Putamen (tissue), 1 donor: ENCODE data around the gene CRYBB1.

ENCODE experiments used
- DNase-seq: peaks from one replicate; pipeline ENCODE4 v3.0.0-alpha.2; 2016; ENCODE audit warnings: low spot score

Gene CRYBB1

GRCh38 chr22:26606611-26607010 lies 11.2 kb downstream of the CRYBB1 start:
- no peak for DNase-seq

- no peak for DNase-seq
Measured at GRCh38 chr22:26604368-26604767, 13.5 kb downstream of the CRYBB1 start.

GRCh38 chr22:26602127-26602526 lies 15.7 kb downstream of the CRYBB1 start:
- no peak for DNase-seq

DNA sequence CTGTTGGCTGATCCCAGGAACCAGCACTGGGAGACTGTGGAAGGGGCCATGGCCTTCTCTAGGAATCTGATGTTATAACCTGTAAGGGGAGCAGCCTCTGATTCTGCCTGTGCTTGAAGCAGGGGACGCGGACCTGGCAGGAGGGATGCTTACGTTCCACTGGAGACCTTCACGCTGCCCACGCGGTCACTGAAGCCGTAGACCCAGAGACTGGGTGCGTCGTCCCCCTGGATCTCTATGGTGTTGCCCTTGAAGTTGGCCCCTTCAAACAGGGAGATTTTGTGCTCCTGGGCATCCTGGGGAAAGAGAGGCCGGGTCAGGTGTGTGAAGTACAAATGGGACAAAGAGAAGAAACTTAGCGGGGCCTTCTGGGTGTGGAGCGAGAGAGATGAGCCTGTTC lies 16.1 kb downstream of the CRYBB1 start:
- no peak for DNase-seq

GRCh38 chr22:26599505-26599904 lies 18.3 kb downstream of the CRYBB1 start:
- no peak for DNase-seq

GRCh38 chr22:26597480-26597879 lies 20.3 kb downstream of the CRYBB1 start:
- DNase-seq, result no peak

DNA sequence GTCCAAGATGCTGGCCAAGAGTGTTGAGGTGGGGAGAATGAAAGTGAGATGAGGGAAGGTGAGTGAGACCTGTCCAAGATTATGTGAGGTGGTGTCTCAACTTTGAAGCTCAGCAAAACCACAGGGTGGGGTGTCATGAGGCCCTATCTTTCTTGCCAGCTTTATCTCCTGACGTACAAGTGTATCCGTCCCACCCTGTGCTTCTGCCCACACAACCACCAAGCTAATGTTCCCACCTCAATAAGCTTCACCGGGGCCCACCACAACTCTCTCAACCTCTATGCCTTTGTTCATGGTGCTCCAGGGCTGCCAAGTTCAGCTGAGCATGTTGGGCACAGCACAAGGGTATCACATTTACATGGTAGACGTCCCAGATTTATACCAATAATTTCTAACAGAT lies 20.8 kb downstream of the CRYBB1 start:
- DNase-seq, result no peak

DNA sequence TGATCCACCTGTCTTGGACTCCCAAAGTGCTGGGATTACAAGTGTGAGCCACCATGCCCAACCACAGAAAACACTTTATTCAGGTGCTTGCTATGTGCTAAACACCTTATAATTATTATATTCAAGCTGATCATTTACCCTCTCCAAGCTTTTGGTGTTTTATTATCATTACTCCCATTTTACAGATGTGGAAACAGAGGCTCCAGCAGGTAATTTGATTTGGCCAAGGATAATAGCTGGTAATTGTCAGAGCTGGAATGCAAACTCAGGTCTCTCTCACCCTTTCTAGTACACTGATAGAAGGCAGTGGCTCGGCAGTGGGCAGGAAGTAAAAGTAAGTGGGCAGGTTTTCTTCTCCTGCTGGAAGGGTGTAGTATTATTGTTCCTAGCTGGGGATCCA lies 24.1 kb downstream of the CRYBB1 start:
- no peak for DNase-seq

GRCh38 chr22:26592421-26592891 lies 25.4 kb downstream of the CRYBB1 start:
- DNase-seq, result no peak

DNA sequence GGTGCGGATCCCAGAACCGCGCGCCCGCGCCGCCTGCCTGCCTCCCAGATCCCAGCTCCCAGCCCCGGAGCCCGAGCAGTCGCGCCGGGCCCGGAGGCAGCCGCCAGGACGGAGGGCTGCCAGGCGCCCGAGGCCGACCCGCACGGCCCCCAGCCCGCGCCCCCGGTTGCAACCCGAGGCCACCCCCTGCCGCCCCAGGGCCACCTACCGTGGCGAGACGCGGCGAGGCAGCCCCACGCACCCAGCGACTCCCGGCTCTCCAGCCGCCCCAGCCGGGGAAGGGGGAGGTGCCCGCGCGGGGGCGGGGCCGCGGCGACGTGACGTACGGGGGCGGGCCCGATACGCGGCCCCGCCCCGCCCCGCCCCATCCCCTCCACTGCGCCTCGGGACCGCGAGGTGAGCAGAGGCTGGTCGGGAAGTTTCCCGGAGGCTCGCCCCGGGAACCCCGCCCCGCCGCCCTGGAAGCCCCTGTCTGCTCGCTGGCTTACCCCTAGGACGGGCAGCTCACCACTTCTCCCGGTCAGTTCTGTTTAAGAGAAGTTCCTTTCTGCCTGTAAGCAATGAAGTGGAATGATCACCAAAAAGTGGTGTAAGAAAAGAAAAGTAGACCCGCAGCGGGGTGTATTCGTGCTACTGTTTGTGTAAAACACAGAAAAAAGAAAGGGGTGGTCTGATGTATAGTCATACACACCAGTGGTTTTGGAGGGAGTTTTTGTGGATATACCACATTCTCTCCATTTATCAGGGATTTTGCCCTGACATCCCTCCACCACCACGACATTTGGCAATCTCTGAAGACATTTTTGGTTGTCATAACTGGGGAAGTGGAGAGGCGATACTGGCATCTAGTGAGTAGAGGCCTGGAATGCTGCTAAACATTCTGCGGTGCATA lies 27.7 kb downstream of the CRYBB1 start, which contains the start of gene TPST2:
TPST2 (minus strand) TSS at position 288 of the 892 bp plus-strand sequence. CDS start 48,502 bp downstream, outside the sequence.
- peak; percentile 74 for DNase-seq

DNA sequence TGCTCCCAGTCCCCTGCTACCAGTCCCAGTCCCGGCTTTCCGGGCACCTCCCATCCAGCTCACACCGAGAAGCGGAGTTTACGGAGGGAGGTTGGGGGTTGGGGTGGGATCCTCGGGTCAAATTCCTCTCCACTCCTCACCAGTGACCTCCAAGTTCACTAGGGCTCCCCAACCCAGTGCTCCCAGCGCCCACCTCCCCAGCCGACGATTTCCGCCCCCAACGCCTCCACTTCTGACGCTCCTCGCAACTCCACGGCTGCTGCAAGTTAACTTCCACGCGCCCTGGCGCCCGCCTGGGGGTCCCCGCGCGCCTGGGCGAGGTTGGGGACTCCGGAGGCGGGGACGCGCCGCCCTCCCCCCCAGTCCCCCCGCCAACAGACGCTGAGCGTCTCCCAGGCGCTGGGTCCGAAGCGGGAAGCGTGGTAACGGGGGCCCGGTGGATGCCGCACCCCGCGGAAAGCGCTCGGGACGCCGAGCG lies 28.4 kb downstream of the CRYBB1 start:
- DNase-seq, result no peak

DNA sequence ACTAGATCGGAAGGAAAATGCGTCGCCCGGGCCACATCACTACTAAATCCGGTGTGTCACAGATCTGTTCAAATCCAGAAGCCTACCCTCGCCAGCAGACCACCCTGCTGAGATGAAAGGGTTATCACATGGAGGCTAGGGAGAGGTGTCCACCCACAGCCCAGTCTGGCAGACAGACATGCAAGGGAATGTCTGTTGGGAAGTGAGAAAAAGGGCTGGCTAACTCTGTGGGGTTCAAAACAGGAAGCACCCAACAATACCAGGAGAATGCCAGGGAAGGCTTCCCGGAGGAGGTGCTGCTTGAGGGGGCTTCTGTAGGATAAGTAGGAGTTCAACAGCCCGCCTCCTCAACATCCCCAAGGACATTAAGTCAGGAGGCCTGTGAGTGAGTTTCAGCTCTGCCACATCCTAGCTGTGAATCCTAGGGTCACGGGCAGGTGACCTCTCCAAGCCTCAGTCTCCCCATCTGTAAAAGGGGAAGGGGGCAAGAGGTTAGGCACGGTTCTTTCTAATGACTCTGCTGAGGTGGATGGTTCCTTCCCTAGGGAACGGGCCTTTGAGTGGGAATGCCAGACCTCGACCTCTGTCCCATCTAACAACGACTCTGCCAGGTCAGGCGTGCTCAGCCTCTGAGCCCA lies 29.0 kb downstream of the CRYBB1 start:
- DNase-seq, result no peak

- no peak for DNase-seq
Measured at GRCh38 chr22:26587991-26588613, 29.7 kb downstream of the CRYBB1 start.

DNA sequence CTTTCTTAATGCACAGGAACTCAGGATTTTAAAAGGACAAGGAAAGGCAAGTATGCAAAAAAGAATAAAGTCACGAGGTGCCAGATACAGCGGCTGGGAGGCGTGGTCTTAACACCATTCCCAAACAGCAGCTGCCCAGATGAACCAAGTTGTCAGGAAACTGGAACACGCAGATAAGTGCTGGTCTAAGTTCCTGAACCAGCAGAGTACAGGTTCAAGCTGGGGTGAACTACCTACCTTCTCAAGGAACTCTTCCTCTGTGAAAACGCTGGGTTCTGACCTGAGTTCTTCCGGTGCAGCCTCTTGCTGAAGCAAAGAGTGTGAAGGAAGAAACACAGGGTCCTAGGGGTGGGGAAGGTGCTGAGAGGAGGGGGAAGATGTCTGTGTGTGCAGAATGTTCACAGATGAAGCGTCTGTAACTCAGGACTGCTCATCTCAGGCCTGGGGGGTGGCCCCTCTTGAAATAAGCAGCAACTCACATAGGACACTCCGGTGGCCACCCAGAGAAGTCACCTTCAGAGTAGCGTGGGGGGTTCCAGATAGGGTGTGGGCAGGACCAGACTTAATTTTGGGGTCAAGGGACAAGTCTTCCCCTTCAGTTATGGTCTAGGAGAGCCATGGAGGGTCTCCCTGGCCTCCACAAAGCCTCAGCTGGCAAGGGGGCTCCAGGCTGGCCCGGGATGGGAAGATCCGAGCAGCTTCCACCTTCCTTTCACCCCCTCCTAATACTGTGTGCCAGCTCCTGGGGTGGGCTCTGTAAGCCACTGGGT lies 31.1 kb downstream of the CRYBB1 start:
- no peak for DNase-seq

DNA sequence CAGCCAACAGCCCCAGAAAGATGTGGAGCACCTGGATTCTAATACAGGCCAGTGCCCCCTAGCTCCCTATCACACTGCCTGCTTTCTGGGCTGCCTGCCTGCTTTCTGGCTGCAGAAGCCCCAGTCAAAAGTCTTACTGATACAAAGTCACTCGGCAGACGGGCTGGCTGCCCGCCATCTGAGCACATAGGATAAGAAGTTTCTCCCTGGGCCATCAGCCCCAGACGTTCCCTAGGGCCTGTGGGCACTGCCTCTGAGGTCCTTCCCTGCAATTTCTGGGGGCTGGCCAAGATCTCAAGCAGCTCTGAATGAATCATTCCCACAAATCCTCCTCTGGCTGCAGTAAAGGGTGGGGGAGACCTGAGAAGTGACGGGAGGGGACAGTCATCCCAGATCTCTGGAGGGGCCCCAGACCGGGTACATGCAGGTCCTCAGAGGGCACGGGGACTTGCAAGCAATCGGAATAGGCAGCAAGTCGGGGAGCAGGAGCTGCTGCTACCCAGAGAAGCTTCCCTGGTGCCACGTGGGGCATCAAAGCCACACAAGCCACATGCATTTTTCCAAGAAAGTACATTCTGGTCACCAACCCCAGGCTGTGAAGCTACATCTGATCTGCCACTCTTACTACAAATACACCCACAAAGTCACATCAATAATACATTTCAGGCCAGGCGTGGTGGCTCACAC lies 32.6 kb downstream of the CRYBB1 start:
- DNase-seq, result no peak

- no peak for DNase-seq
Measured at GRCh38 chr22:26584010-26584409, 33.8 kb downstream of the CRYBB1 start.

DNA sequence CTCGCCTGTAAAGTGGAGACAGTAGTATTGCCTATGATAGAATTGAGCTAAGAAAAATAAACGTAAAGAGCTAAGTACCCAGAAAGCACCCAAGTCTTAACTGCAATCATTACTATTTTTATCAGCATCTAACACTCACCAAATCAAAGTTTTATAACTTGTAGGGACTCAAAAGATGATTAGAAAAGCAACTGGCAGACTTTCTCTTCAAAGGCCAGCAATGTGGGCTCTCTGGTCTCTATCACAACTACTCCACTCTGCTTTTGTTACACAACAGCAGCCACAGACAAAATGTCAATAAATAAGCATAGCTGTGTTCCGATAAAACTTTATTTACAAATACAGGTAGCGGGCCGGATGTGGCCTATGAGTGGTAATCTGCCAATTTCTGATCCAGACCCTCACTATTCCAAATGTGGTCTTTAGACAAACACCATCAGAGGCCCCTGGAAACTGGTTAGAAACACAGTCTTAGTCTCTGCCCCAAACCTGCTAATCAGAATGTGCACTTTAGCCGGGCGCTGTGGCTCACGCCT lies 36.1 kb downstream of the CRYBB1 start:
- DNase-seq, result no peak

GRCh38 chr22:26581026-26581425 lies 36.8 kb downstream of the CRYBB1 start:
- no peak for DNase-seq

- no peak for DNase-seq
Measured at GRCh38 chr22:26580240-26580962, 37.4 kb downstream of the CRYBB1 start.

- DNase-seq, result no peak
Measured at GRCh38 chr22:26579331-26579886, 38.4 kb downstream of the CRYBB1 start.
